ENCODE measurements around the gene ALPL.

Gene ALPL

GRCh38 chr1:21618059-21618458 is 108.8 kb downstream of the ALPL start:
- DNase-seq (ENCODE audit: extremely low spot score): no peak
- TF ChIP-seq, protein P1, sequence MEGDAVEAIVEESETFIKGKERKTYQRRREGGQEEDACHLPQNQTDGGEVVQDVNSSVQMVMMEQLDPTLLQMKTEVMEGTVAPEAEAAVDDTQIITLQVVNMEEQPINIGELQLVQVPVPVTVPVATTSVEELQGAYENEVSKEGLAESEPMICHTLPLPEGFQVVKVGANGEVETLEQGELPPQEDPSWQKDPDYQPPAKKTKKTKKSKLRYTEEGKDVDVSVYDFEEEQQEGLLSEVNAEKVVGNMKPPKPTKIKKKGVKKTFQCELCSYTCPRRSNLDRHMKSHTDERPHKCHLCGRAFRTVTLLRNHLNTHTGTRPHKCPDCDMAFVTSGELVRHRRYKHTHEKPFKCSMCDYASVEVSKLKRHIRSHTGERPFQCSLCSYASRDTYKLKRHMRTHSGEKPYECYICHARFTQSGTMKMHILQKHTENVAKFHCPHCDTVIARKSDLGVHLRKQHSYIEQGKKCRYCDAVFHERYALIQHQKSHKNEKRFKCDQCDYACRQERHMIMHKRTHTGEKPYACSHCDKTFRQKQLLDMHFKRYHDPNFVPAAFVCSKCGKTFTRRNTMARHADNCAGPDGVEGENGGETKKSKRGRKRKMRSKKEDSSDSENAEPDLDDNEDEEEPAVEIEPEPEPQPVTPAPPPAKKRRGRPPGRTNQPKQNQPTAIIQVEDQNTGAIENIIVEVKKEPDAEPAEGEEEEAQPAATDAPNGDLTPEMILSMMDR (IDR thresholded peaks at IDR 0.05; ENCODE audit: control extremely low read depth, extremely low read depth, low read depth, missing control alignments): no peak
- CTCF ChIA-PET: interaction anchor here (1.6 kb wide), 1 partner anchor 9 kb away, joined by 4 read pairs; no protein-coding TSS in a partner anchor
- POLR2A ChIA-PET: no interaction called here

- POLR2A ChIA-PET: no interaction called here
- CTCF ChIA-PET: interaction anchor here (1.6 kb wide), 1 partner anchor 10 kb away, joined by 4 read pairs; no protein-coding TSS in a partner anchor
- DNase-seq (ENCODE audit: extremely low spot score): no peak
- TF ChIP-seq, protein P1 (IDR thresholded peaks at IDR 0.05; ENCODE audit: control extremely low read depth, extremely low read depth, low read depth, missing control alignments): no peak
Measured at GRCh38 chr1:21618561-21619374, 109.5 kb downstream of the ALPL start.

- no peak for DNase-seq (ENCODE audit: extremely low spot score)
- ChIA-PET POLR2A (no interaction called here), CTCF (interaction anchor here (1.6 kb wide), 1 partner anchor 11 kb away, joined by 4 read pairs; no protein-coding TSS in a partner anchor)
- TF ChIP-seq, protein P1 (IDR thresholded peaks at IDR 0.05; ENCODE audit: control extremely low read depth, extremely low read depth, low read depth, missing control alignments): no peak
Measured at GRCh38 chr1:21619375-21619947, 110.2 kb downstream of the ALPL start.

DNA sequence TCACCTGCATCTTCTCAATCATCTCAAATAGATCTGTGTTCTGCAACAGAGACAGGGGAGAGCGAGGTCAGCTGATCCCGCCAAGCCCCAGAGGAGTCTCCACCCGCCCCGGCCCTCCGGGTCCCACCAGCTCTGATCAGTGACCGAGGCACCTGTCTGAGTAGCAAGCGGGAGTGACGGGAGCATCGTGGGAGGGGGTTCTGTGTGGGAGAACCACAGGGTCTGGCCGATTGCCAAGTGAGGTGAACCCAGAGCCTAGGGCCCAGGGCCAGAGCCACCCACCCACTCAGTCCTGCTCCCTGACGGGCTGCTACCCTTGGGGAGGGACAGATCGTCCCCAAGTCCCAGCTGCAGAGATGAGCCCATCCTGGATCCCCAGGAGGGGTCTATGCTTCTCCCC is 110.8 kb downstream of the ALPL start:
- POLR2A ChIA-PET: no interaction called here
- DNase-seq (ENCODE audit: extremely low spot score): no peak
- CTCF ChIA-PET: interaction anchor here (1.2 kb wide), 1 partner anchor 72 kb away, joined by 3 read pairs; no protein-coding TSS in a partner anchor
- TF ChIP-seq, protein P1 (IDR thresholded peaks at IDR 0.05; ENCODE audit: control extremely low read depth, extremely low read depth, low read depth, missing control alignments): no peak

DNA sequence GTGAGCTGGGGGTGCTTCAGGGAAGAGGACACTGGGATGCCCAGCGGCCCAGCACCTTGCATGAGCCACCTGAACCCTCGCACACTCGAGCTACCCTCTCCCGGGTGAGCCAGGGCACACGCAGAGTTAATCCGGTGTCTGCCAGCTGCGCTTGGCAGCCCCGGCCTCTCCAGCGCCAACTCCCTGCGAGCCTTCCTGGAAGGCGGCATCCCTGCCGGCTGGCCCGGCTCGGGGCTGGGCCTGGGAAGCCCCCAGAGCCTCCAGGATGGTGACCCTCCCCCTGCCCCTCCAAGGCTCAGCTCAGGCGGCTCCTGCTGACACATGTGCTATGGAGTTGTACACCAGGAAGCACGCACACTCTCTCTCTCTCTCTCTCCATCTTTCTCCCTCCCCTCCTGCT is 111.3 kb downstream of the ALPL start:
- TF ChIP-seq, protein P1 (IDR thresholded peaks at IDR 0.05; ENCODE audit: control extremely low read depth, extremely low read depth, low read depth, missing control alignments): no peak
- ChIA-PET POLR2A (no interaction called here), CTCF (interaction anchor here (0.9 to 1.2 kb wide), 2 partner anchors 72 to 425 kb away, joined by 3 read pairs; no protein-coding TSS in a partner anchor)
- no peak for DNase-seq (ENCODE audit: extremely low spot score)

- TF ChIP-seq, protein P1 (IDR thresholded peaks at IDR 0.05; ENCODE audit: control extremely low read depth, extremely low read depth, low read depth, missing control alignments): no peak
- DNase-seq (ENCODE audit: extremely low spot score): no peak
- POLR2A ChIA-PET: no interaction called here
- CTCF ChIA-PET: interaction anchor here (0.9 to 1.2 kb wide), 2 partner anchors 73 to 426 kb away, joined by 3 read pairs; no protein-coding TSS in a partner anchor
Measured at GRCh38 chr1:21621051-21621450, 111.8 kb downstream of the ALPL start.

All from GM10248 (cell line).